ENCODE measurements around the gene CEPT1.

Gene CEPT1

GRCh38 chr1:111139324-111139955 is 583 bp upstream of the CEPT1 start:
- TF ChIP-seq EZH2phosphoT487 (IDR thresholded peaks at IDR 0.05; ENCODE audit: borderline replicate concordance, low read length): no peak
- no peak for TF ChIP-seq CTCF (IDR thresholded peaks at IDR 0.05; ENCODE audit: low read depth, low read length, poor library complexity, severe bottlenecking)
- Histone ChIP-seq H3K4me3 (ENCODE audit: low read length) (peak overlapping the region; percentile 97), H3K27me3 (ENCODE audit: control insufficient read depth, low read length) (no peaks in the 10 kb centered on the region), H3K4me1 (ENCODE audit: control insufficient read depth, low read length) (peaks cover 51% of the 10 kb centered on the region), H3K9me2 (replicated peaks; ENCODE audit: control insufficient read depth, low read length) (no peaks in the 10 kb centered on the region), H3K36me3 (ENCODE audit: control insufficient read depth, low read length) (peaks cover 65% of the 10 kb centered on the region), H3K9me3 (ENCODE audit: control insufficient read depth, insufficient read depth, low read length) (no peaks in the 10 kb centered on the region), H3K79me2 (ENCODE audit: control insufficient read depth, low read length) (peaks cover 74% of the 10 kb centered on the region), H4K20me1 (ENCODE audit: control insufficient read depth, insufficient read depth, low read depth, low read length) (0 out of 2 replicates have a peak, but pooled peaks cover 4% of the 10 kb centered on the region), H3F3A (ENCODE audit: control insufficient read depth, insufficient read depth) (no peaks in the 10 kb centered on the region), H3K27ac (ENCODE audit: low read depth, low read length) (peak overlapping the region; percentile 73), H3K4me2 (ENCODE audit: low read length) (peak overlapping the region; percentile 88)

GRCh38 chr1:111140680-111140967 is 601 bp downstream of the CEPT1 start:
- H3K4me3 ChIP-seq (ENCODE audit: low read length): peak overlapping the region; percentile 97
- peaks cover 86% of the 10 kb centered on the region for H3K79me2 ChIP-seq (ENCODE audit: control insufficient read depth, low read length)
- no peaks in the 10 kb centered on the region for H3K9me2 ChIP-seq (replicated peaks; ENCODE audit: control insufficient read depth, low read length)
- H3K27me3 ChIP-seq (ENCODE audit: control insufficient read depth, low read length): no peaks in the 10 kb centered on the region
- peaks cover 8% of the 10 kb centered on the region; the same call in 1 of the 2 replicates for H4K20me1 ChIP-seq (ENCODE audit: control insufficient read depth, insufficient read depth, low read depth, low read length)
- TF ChIP-seq EZH2phosphoT487 (IDR thresholded peaks at IDR 0.05; ENCODE audit: borderline replicate concordance, low read length): no peak
- no peak for TF ChIP-seq CTCF (IDR thresholded peaks at IDR 0.05; ENCODE audit: low read depth, low read length, poor library complexity, severe bottlenecking)
- no peaks in the 10 kb centered on the region for H3F3A ChIP-seq (ENCODE audit: control insufficient read depth, insufficient read depth)
- no peaks in the 10 kb centered on the region for H3K9me3 ChIP-seq (ENCODE audit: control insufficient read depth, insufficient read depth, low read length)
- H3K4me2 ChIP-seq (ENCODE audit: low read length): peak overlapping the region; percentile 88
- peak overlapping the region; percentile 73 for H3K27ac ChIP-seq (ENCODE audit: low read depth, low read length)
- peaks cover 62% of the 10 kb centered on the region for H3K36me3 ChIP-seq (ENCODE audit: control insufficient read depth, low read length)
- peaks cover 44% of the 10 kb centered on the region for H3K4me1 ChIP-seq (ENCODE audit: control insufficient read depth, low read length)

- H3K9me3 ChIP-seq (ENCODE audit: control insufficient read depth, insufficient read depth, low read length): no peaks in the 10 kb centered on the region
- H4K20me1 ChIP-seq (ENCODE audit: control insufficient read depth, insufficient read depth, low read depth, low read length): peaks cover 8% of the 10 kb centered on the region; the same call in 1 of the 2 replicates
Measured at GRCh38 chr1:111141245-111142220, 1.5 kb downstream of the CEPT1 start.

More at GRCh38 chr1:111141245-111142220, 1.5 kb downstream of the CEPT1 start:
- no peak for TF ChIP-seq CTCF (IDR thresholded peaks at IDR 0.05; ENCODE audit: low read depth, low read length, poor library complexity, severe bottlenecking)
- no peak for TF ChIP-seq EZH2phosphoT487 (IDR thresholded peaks at IDR 0.05; ENCODE audit: borderline replicate concordance, low read length)
- no peaks in the 10 kb centered on the region for H3K9me2 ChIP-seq (replicated peaks; ENCODE audit: control insufficient read depth, low read length)
- H3K27me3 ChIP-seq (ENCODE audit: control insufficient read depth, low read length): no peaks in the 10 kb centered on the region
- H3K27ac ChIP-seq (ENCODE audit: low read depth, low read length): peak overlapping the region; percentile 73; the same call in 1 of the 2 replicates
- peaks cover 95% of the 10 kb centered on the region for H3K79me2 ChIP-seq (ENCODE audit: control insufficient read depth, low read length)
- peak overlapping the region; percentile 97 for H3K4me3 ChIP-seq (ENCODE audit: low read length)
- peaks cover 55% of the 10 kb centered on the region for H3K36me3 ChIP-seq (ENCODE audit: control insufficient read depth, low read length)
- peak overlapping the region; percentile 88 for H3K4me2 ChIP-seq (ENCODE audit: low read length)
- H3F3A ChIP-seq (ENCODE audit: control insufficient read depth, insufficient read depth): no peaks in the 10 kb centered on the region
- H3K4me1 ChIP-seq (ENCODE audit: control insufficient read depth, low read length): peaks cover 37% of the 10 kb centered on the region
